ENCODE data around the gene TTC39A.

The TTC39A gene

GRCh38 chr1:51354416-51354815 is 24.1 kb upstream of the TTC39A start:
- H3K36me3 ChIP-seq (replicated peaks in 1 of 2; ENCODE audit: control insufficient read depth in 2 of 2, insufficient read depth in 2 of 2, low read length in 2 of 2), result peaks cover 0 to 35% of the 10 kb centered on the region in 2 donors
- H3K27ac ChIP-seq (replicated peaks; ENCODE audit: low read length), result no peak overlapping the region
- no peak overlapping the region for H2AK5ac ChIP-seq (ENCODE audit: low read depth, low read length)
- H2BK5ac ChIP-seq (ENCODE audit: low read length), result no peak overlapping the region
- DNase-seq (ENCODE audit: low spot score), result no peak
- no peak overlapping the region for H3K18ac ChIP-seq (ENCODE audit: low read length)
- H3K23ac ChIP-seq (ENCODE audit: low read depth, low read length, poor library complexity), result no peak overlapping the region
- H3K4me3 ChIP-seq (ENCODE audit: low read length in 2 of 2), result no peak overlapping the region
- no peak overlapping the region for H2AFZ ChIP-seq (ENCODE audit: low read length)
- no peak overlapping the region for H4K8ac ChIP-seq (ENCODE audit: low read depth, low read length)
- H2BK120ac ChIP-seq (ENCODE audit: low read depth, low read length), result no peak overlapping the region
- no peak overlapping the region for H3K14ac ChIP-seq (ENCODE audit: low read length)
- H3K4me1 ChIP-seq (ENCODE audit: control insufficient read depth in 2 of 2, insufficient read depth in 1 of 2, low read depth in 1 of 2, low read length in 2 of 2), result no peaks in the 10 kb centered on the region
- no peak overlapping the region for H2BK12ac ChIP-seq (ENCODE audit: low read length)
- no peaks in the 10 kb centered on the region for H3K79me1 ChIP-seq (ENCODE audit: low read depth, low read length)
- H3K4ac ChIP-seq (ENCODE audit: low read length), result no peak overlapping the region
- no peak overlapping the region for H2BK15ac ChIP-seq (ENCODE audit: low read length)
- no peaks in the 10 kb centered on the region for H3K27me3 ChIP-seq (ENCODE audit: control insufficient read depth in 3 of 3, insufficient read depth in 3 of 3, low read depth in 1 of 3, low read length in 3 of 3)
- H3K9me3 ChIP-seq (replicated peaks in 1 of 2; ENCODE audit: control insufficient read depth in 2 of 2, insufficient read depth in 1 of 2, low read depth in 1 of 2, low read length in 2 of 2), result no peaks in the 10 kb centered on the region
- no peak overlapping the region for H3K9ac ChIP-seq (ENCODE audit: low read depth, low read length, poor library complexity)
- no peak overlapping the region for H3K4me2 ChIP-seq (ENCODE audit: insufficient read depth, low read length, poor library complexity, severe bottlenecking)
- no peak overlapping the region for H4K91ac ChIP-seq (ENCODE audit: low read depth, low read length, poor library complexity)
- 100% methylated on average over 2 of the region's 3 CpGs; no CpG with 5 or more reads in 1 of the 2 donors for whole genome bisulfite sequencing, 2 donors (ENCODE audit: extremely low coverage in 2 of 2, insufficient read length in 2 of 2, insufficient replicate concordance in 1 of 2)

DNA sequence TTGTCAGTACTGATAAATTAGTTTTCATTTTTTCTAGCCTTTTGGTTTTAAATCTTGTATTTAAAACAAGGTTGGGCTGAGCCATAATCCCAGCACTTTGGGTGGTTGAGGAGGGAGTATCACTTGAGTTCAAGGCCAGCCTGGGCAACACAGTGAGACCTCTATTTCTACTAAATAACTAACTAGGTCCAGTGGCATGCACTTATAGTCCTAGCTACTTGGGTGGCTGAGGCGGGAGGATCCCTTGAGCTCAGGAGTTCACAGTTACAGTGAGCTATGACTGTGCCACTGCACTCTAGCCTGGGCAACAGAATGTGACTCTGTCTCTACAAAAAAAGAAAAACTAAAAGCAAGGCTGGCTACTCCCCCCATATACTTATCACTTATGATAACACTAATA is 21.5 kb upstream of the TTC39A start:
- Histone ChIP-seq H4K91ac (ENCODE audit: low read depth, low read length, poor library complexity) (no peak overlapping the region), H4K8ac (ENCODE audit: low read depth, low read length) (no peak overlapping the region), H3K79me1 (ENCODE audit: low read depth, low read length) (no peaks in the 10 kb centered on the region), H3K4ac (ENCODE audit: low read length) (no peak overlapping the region), H3K14ac (ENCODE audit: low read length) (no peak overlapping the region), H3K23ac (ENCODE audit: low read depth, low read length, poor library complexity) (no peak overlapping the region), H2BK5ac (ENCODE audit: low read length) (no peak overlapping the region), H3K4me2 (ENCODE audit: insufficient read depth, low read length, poor library complexity, severe bottlenecking) (no peak overlapping the region), H3K27me3 (ENCODE audit: control insufficient read depth in 3 of 3, insufficient read depth in 3 of 3, low read depth in 1 of 3, low read length in 3 of 3) (no peaks in the 10 kb centered on the region), H2AFZ (ENCODE audit: low read length) (no peak overlapping the region), H2BK12ac (ENCODE audit: low read length) (no peak overlapping the region), H3K18ac (ENCODE audit: low read length) (no peak overlapping the region), H3K4me3 (ENCODE audit: low read length in 2 of 2) (no peak overlapping the region), H3K9ac (ENCODE audit: low read depth, low read length, poor library complexity) (no peak overlapping the region), H3K27ac (replicated peaks; ENCODE audit: low read length) (no peak overlapping the region), H3K9me3 (replicated peaks in 1 of 2; ENCODE audit: control insufficient read depth in 2 of 2, insufficient read depth in 1 of 2, low read depth in 1 of 2, low read length in 2 of 2) (no peaks in the 10 kb centered on the region), H3K36me3 (replicated peaks in 1 of 2; ENCODE audit: control insufficient read depth in 2 of 2, insufficient read depth in 2 of 2, low read length in 2 of 2) (peaks cover 0 to 28% of the 10 kb centered on the region in 2 donors), H2AK5ac (ENCODE audit: low read depth, low read length) (no peak overlapping the region), H3K4me1 (ENCODE audit: control insufficient read depth in 2 of 2, insufficient read depth in 1 of 2, low read depth in 1 of 2, low read length in 2 of 2) (no peaks in the 10 kb centered on the region), H2BK120ac (ENCODE audit: low read depth, low read length) (no peak overlapping the region), H2BK15ac (ENCODE audit: low read length) (no peak overlapping the region)
- DNase-seq (ENCODE audit: low spot score), result no peak
- WGBS, 2 donors (ENCODE audit: extremely low coverage in 2 of 2, insufficient read length in 2 of 2, insufficient replicate concordance in 1 of 2), result no CpG with 5 or more reads among the region's 1 CpG

DNA sequence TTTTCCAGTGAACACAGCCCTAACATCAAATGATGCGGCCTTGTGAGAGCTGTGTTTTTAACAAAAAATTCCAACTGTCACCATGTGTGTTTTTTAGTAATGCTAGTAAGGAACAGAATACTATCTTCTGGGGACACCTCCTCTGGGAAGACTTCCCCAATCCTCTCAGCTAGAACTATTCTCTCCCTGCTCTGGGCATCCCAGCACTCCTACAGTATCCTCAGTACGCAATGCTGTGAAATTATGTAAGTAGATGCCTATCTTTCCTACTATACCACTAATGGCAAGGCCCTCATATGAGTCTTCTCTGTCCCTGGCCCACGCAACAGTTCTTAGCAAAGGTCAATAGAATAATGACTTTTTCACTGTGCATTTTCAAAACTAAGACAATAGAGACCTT is 19.5 kb upstream of the TTC39A start:
- Histone ChIP-seq H2BK5ac (ENCODE audit: low read length) (no peak overlapping the region), H4K91ac (ENCODE audit: low read depth, low read length, poor library complexity) (no peak overlapping the region), H3K18ac (ENCODE audit: low read length) (no peak overlapping the region), H3K27me3 (ENCODE audit: control insufficient read depth in 3 of 3, insufficient read depth in 3 of 3, low read depth in 1 of 3, low read length in 3 of 3) (peaks cover 0 to 16% (median 8%) of the 10 kb centered on the region in 3 experiments), H2AK5ac (ENCODE audit: low read depth, low read length) (no peak overlapping the region), H2BK12ac (ENCODE audit: low read length) (no peak overlapping the region), H3K23ac (ENCODE audit: low read depth, low read length, poor library complexity) (no peak overlapping the region), H2BK15ac (ENCODE audit: low read length) (no peak overlapping the region), H3K4me1 (ENCODE audit: control insufficient read depth in 2 of 2, insufficient read depth in 1 of 2, low read depth in 1 of 2, low read length in 2 of 2) (no peaks in the 10 kb centered on the region), H3K9me3 (replicated peaks in 1 of 2; ENCODE audit: control insufficient read depth in 2 of 2, insufficient read depth in 1 of 2, low read depth in 1 of 2, low read length in 2 of 2) (no peaks in the 10 kb centered on the region), H3K4me2 (ENCODE audit: insufficient read depth, low read length, poor library complexity, severe bottlenecking) (no peak overlapping the region), H4K8ac (ENCODE audit: low read depth, low read length) (no peak overlapping the region), H3K9ac (ENCODE audit: low read depth, low read length, poor library complexity) (no peak overlapping the region), H3K27ac (replicated peaks; ENCODE audit: low read length) (no peak overlapping the region), H3K4me3 (ENCODE audit: low read length in 2 of 2) (no peak overlapping the region), H3K4ac (ENCODE audit: low read length) (no peak overlapping the region), H2AFZ (ENCODE audit: low read length) (no peak overlapping the region), H3K14ac (ENCODE audit: low read length) (no peak overlapping the region), H3K36me3 (replicated peaks in 1 of 2; ENCODE audit: control insufficient read depth in 2 of 2, insufficient read depth in 2 of 2, low read length in 2 of 2) (peaks cover 0 to 10% of the 10 kb centered on the region in 2 donors), H3K79me1 (ENCODE audit: low read depth, low read length) (no peaks in the 10 kb centered on the region), H2BK120ac (ENCODE audit: low read depth, low read length) (no peak overlapping the region)
- no CpG with 5 or more reads among the region's 3 CpGs for WGBS, 2 donors (ENCODE audit: extremely low coverage in 2 of 2, insufficient read length in 2 of 2, insufficient replicate concordance in 1 of 2)
- no peak for DNase-seq (ENCODE audit: low spot score)

- DNase-seq (ENCODE audit: low spot score), result no peak
- H3K4me1 ChIP-seq (ENCODE audit: control insufficient read depth in 2 of 2, insufficient read depth in 1 of 2, low read depth in 1 of 2, low read length in 2 of 2), result no peaks in the 10 kb centered on the region
- H3K9me3 ChIP-seq (replicated peaks in 1 of 2; ENCODE audit: control insufficient read depth in 2 of 2, insufficient read depth in 1 of 2, low read depth in 1 of 2, low read length in 2 of 2), result no peaks in the 10 kb centered on the region
- no peak overlapping the region for H3K18ac ChIP-seq (ENCODE audit: low read length)
- H2BK5ac ChIP-seq (ENCODE audit: low read length), result no peak overlapping the region
- H3K14ac ChIP-seq (ENCODE audit: low read length), result no peak overlapping the region
- no peak overlapping the region for H3K27ac ChIP-seq (replicated peaks; ENCODE audit: low read length)
- no peak overlapping the region for H2BK120ac ChIP-seq (ENCODE audit: low read depth, low read length)
- H4K91ac ChIP-seq (ENCODE audit: low read depth, low read length, poor library complexity), result no peak overlapping the region
- H2AK5ac ChIP-seq (ENCODE audit: low read depth, low read length), result no peak overlapping the region
- no peak overlapping the region for H4K8ac ChIP-seq (ENCODE audit: low read depth, low read length)
- H2BK12ac ChIP-seq (ENCODE audit: low read length), result no peak overlapping the region
- no peak overlapping the region for H3K4me3 ChIP-seq (ENCODE audit: low read length in 2 of 2)
- no peak overlapping the region for H2BK15ac ChIP-seq (ENCODE audit: low read length)
- H3K4ac ChIP-seq (ENCODE audit: low read length), result no peak overlapping the region
- no peak overlapping the region for H3K4me2 ChIP-seq (ENCODE audit: insufficient read depth, low read length, poor library complexity, severe bottlenecking)
- H3K23ac ChIP-seq (ENCODE audit: low read depth, low read length, poor library complexity), result no peak overlapping the region
- H3K27me3 ChIP-seq (ENCODE audit: control insufficient read depth in 3 of 3, insufficient read depth in 3 of 3, low read depth in 1 of 3, low read length in 3 of 3), result peaks cover 5 to 34% (median 25%) of the 10 kb centered on the region in 3 experiments
- no peaks in the 10 kb centered on the region for H3K79me1 ChIP-seq (ENCODE audit: low read depth, low read length)
- H3K36me3 ChIP-seq (replicated peaks in 1 of 2; ENCODE audit: control insufficient read depth in 2 of 2, insufficient read depth in 2 of 2, low read length in 2 of 2), result no peaks in the 10 kb centered on the region
- H2AFZ ChIP-seq (ENCODE audit: low read length), result no peak overlapping the region
- no peak overlapping the region for H3K9ac ChIP-seq (ENCODE audit: low read depth, low read length, poor library complexity)
Measured at GRCh38 chr1:51348147-51348527, 17.8 kb upstream of the TTC39A start.

Data from neuronal stem cell (in vitro differentiated cells).